KMS-11 (cell line): Measurements from ENCODE around the gene CTXND1.

Experiments
- H2AFZ ChIP-seq: fragments of 200-600 bp; sonication (generic); 2 replicates; pipeline ENCODE4 v1.6.1; 2016; ENCODE audit warnings: antibody characterized with exemption, mixed run types, low read depth
- H3K27ac ChIP-seq: fragments of 200-600 bp; sonication (generic); 2 replicates; pipeline ENCODE4 v1.6.1; 2016; ENCODE audit warnings: mild to moderate bottlenecking, mixed run types
- H3K27me3 ChIP-seq: fragments of 200-600 bp; sonication (generic); 2 replicates; pipeline ENCODE4 v1.6.1; 2017; ENCODE audit warnings: mild to moderate bottlenecking, low read depth, mixed run types, moderate library complexity; ENCODE audit not compliant: insufficient read depth
- H3K36me3 ChIP-seq: fragments of 200-600 bp; sonication (generic); 2 replicates; pipeline ENCODE4 v1.6.1; 2017; ENCODE audit warnings: mild to moderate bottlenecking, mixed run types; ENCODE audit not compliant: insufficient read depth
- H3K4me1 ChIP-seq: fragments of 200-600 bp; sonication (generic); 2 replicates; pipeline ENCODE4 v1.6.1; 2016; ENCODE audit warnings: mild to moderate bottlenecking, low read depth, mixed run types; ENCODE audit not compliant: poor library complexity, severe bottlenecking
- H3K4me2 ChIP-seq: fragments of 200-600 bp; sonication (generic); 2 replicates; pipeline ENCODE4 v1.7.0; 2016; ENCODE audit warnings: mild to moderate bottlenecking, mixed run types
- H3K4me3 ChIP-seq: fragments of 200-600 bp; sonication (generic); IDR thresholded peaks from 2 replicates; pipeline ENCODE4 v1.6.1; 2017; ENCODE audit warnings: low read depth, low read length, mixed read lengths; ENCODE audit not compliant: insufficient read depth
- H3K79me2 ChIP-seq: fragments of 200-600 bp; sonication (generic); 2 replicates; pipeline ENCODE4 v1.6.1; 2016; ENCODE audit warnings: low read depth, mixed run types; ENCODE audit not compliant: insufficient read depth
- H3K9ac ChIP-seq: fragments of 200-600 bp; sonication (generic); 2 replicates; pipeline ENCODE4 v1.6.1; 2016; ENCODE audit warnings: mild to moderate bottlenecking, mixed run types
- H4K20me1 ChIP-seq: fragments of 200-600 bp; sonication (generic); 2 replicates; pipeline ENCODE4 v1.6.1; 2016; ENCODE audit warnings: mild to moderate bottlenecking, mixed run types; ENCODE audit not compliant: insufficient read depth
- CTCF ChIP-seq: fragments of 200-600 bp; sonication (generic); conservative IDR thresholded peaks from 2 replicates; pipeline ENCODE4 v1.6.1; 2017; ENCODE audit warnings: low read depth, mild to moderate bottlenecking, antibody characterized with exemption, low read length, moderate library complexity, mixed read lengths

The CTXND1 gene

GRCh38 chr15:80289528-80290495, 37.8 kb upstream of the CTXND1 start:
- Histone ChIP-seq H2AFZ (no peak overlapping the region), H3K36me3 (no peaks in the 10 kb centered on the region), H3K27me3 (no peaks in the 10 kb centered on the region), H3K4me1 (no peaks in the 10 kb centered on the region), H3K79me2 (no peaks in the 10 kb centered on the region), H4K20me1 (no peaks in the 10 kb centered on the region), H3K9ac (no peak overlapping the region), H3K27ac (no peak overlapping the region), H3K4me3 (no peak overlapping the region), H3K4me2 (no peak overlapping the region)
- no peak for TF ChIP-seq CTCF

- H3K4me1 ChIP-seq: no peaks in the 10 kb centered on the region
Measured at GRCh38 chr15:80288131-80288530, 36.1 kb upstream of the CTXND1 start.

GRCh38 chr15:80286055-80286454, 34.0 kb upstream of the CTXND1 start:
- Histone ChIP-seq H3K27me3 (no peaks in the 10 kb centered on the region), H3K36me3 (no peaks in the 10 kb centered on the region), H4K20me1 (no peaks in the 10 kb centered on the region), H3K4me2 (no peak overlapping the region), H3K4me1 (no peaks in the 10 kb centered on the region), H2AFZ (no peak overlapping the region), H3K79me2 (no peaks in the 10 kb centered on the region), H3K27ac (no peak overlapping the region), H3K4me3 (no peak overlapping the region), H3K9ac (no peak overlapping the region)
- no peak for TF ChIP-seq CTCF

More at GRCh38 chr15:80288131-80288530, 36.1 kb upstream of the CTXND1 start:
- Histone ChIP-seq H3K36me3 (no peaks in the 10 kb centered on the region), H4K20me1 (no peaks in the 10 kb centered on the region), H2AFZ (no peak overlapping the region), H3K27me3 (no peaks in the 10 kb centered on the region), H3K4me2 (no peak overlapping the region), H3K27ac (no peak overlapping the region), H3K9ac (no peak overlapping the region), H3K79me2 (no peaks in the 10 kb centered on the region), H3K4me3 (no peak overlapping the region)
- TF ChIP-seq CTCF: no peak

- no peaks in the 10 kb centered on the region for H3K79me2 ChIP-seq
- H3K9ac ChIP-seq: no peak overlapping the region
- no peaks in the 10 kb centered on the region for H4K20me1 ChIP-seq
- H3K27me3 ChIP-seq: no peaks in the 10 kb centered on the region
- H3K36me3 ChIP-seq: no peaks in the 10 kb centered on the region
- no peak overlapping the region for H2AFZ ChIP-seq
- no peak overlapping the region for H3K27ac ChIP-seq
- H3K4me2 ChIP-seq: no peak overlapping the region
- TF ChIP-seq CTCF: no peak
- H3K4me1 ChIP-seq: no peaks in the 10 kb centered on the region
- H3K4me3 ChIP-seq: no peak overlapping the region
Measured at GRCh38 chr15:80285379-80285778, 33.4 kb upstream of the CTXND1 start.
